Measurements from ENCODE around the gene CLCNKB.
"Not testable (repeated sequence)": the region's sequence is repeated elsewhere in the genome, so short reads cannot be mapped to it uniquely, and the experiment has no call there.

The CLCNKB gene

GRCh38 chr1:16043521-16043920 is at the start of gene CLCNKB:
CLCNKB (plus strand) TSS chr1:16043782; CDS start chr1:16044493, 711 bp downstream.
- H3K4me3 ChIP-seq (ENCODE audit: control insufficient read depth, low read depth, low read length): no peak within 1 kb of the TSS
- no peak for TF ChIP-seq CTCF (IDR thresholded peaks at IDR 0.05; ENCODE audit: control insufficient read depth, insufficient read depth, low read depth, low read length, missing control alignments)
- DNase-seq (ENCODE audit: low read depth): no peak

- no peak overlapping the region for H3K4me3 ChIP-seq (ENCODE audit: control insufficient read depth, low read depth, low read length)
- DNase-seq (ENCODE audit: low read depth): no peak
- no peak for TF ChIP-seq CTCF (IDR thresholded peaks at IDR 0.05; ENCODE audit: control insufficient read depth, insufficient read depth, low read depth, low read length, missing control alignments)
Observed at GRCh38 chr1:15994081-15994480, 49.5 kb upstream of the CLCNKB start.

- TF ChIP-seq CTCF (IDR thresholded peaks at IDR 0.05; ENCODE audit: control insufficient read depth, insufficient read depth, low read depth, low read length, missing control alignments): peak; percentile 96
- H3K4me3 ChIP-seq (ENCODE audit: control insufficient read depth, low read depth, low read length): no peak overlapping the region
- DNase-seq (ENCODE audit: low read depth): no peak
Observed at GRCh38 chr1:15994590-15995351, 48.8 kb upstream of the CLCNKB start.

- no peak for TF ChIP-seq CTCF (IDR thresholded peaks at IDR 0.05; ENCODE audit: control insufficient read depth, insufficient read depth, low read depth, low read length, missing control alignments)
- no peak for DNase-seq (ENCODE audit: low read depth)
Observed at GRCh38 chr1:15997076-15997585, 46.5 kb upstream of the CLCNKB start.

GRCh38 chr1:15997637-15998280 is 45.8 kb upstream of the CLCNKB start:
- no peak overlapping the region for H3K4me3 ChIP-seq (ENCODE audit: control insufficient read depth, low read depth, low read length)
- TF ChIP-seq CTCF (IDR thresholded peaks at IDR 0.05; ENCODE audit: control insufficient read depth, insufficient read depth, low read depth, low read length, missing control alignments): no peak
- no peak for DNase-seq (ENCODE audit: low read depth)

More at GRCh38 chr1:15997076-15997585, 46.5 kb upstream of the CLCNKB start:
- H3K4me3 ChIP-seq (ENCODE audit: control insufficient read depth, low read depth, low read length): no peak overlapping the region

GRCh38 chr1:15998929-15999328 is 44.7 kb upstream of the CLCNKB start:
- no peak for DNase-seq (ENCODE audit: low read depth)
- H3K4me3 ChIP-seq (ENCODE audit: control insufficient read depth, low read depth, low read length): no peak overlapping the region
- TF ChIP-seq CTCF (IDR thresholded peaks at IDR 0.05; ENCODE audit: control insufficient read depth, insufficient read depth, low read depth, low read length, missing control alignments): no peak

GRCh38 chr1:16001274-16001673 is 42.3 kb upstream of the CLCNKB start:
- not testable (repeated sequence) for DNase-seq (ENCODE audit: low read depth); H3K4me3 ChIP-seq (ENCODE audit: control insufficient read depth, low read depth, low read length)
